ENCODE data around the gene LIM2.

The LIM2 gene

GRCh38 chr19:51352783-51353360 is 34.9 kb downstream of the LIM2 start:
- Histone ChIP-seq H3K4me2 (no peak overlapping the region), H3K9ac (no peak overlapping the region), H3K4me3 (IDR thresholded peaks at IDR 0.05; ENCODE audit: insufficient read depth, low read depth, low read length) (no peak overlapping the region), H3K4me1 (ENCODE audit: low read depth, poor library complexity, severe bottlenecking) (no peaks in the 10 kb centered on the region), H3K27ac (no peak overlapping the region), H3K27me3 (ENCODE audit: insufficient read depth, low read depth) (no peaks in the 10 kb centered on the region), H3K36me3 (ENCODE audit: insufficient read depth) (no peaks in the 10 kb centered on the region), H2AFZ (ENCODE audit: low read depth) (no peak overlapping the region), H3K79me2 (ENCODE audit: insufficient read depth, low read depth) (no peaks in the 10 kb centered on the region), H4K20me1 (ENCODE audit: insufficient read depth) (no peaks in the 10 kb centered on the region)
- TF ChIP-seq CTCF (conservative IDR thresholded peaks at IDR 0.05; ENCODE audit: low read depth, low read length) = no peak

- Histone ChIP-seq H3K9ac (no peak overlapping the region), H2AFZ (ENCODE audit: low read depth) (no peak overlapping the region), H3K36me3 (ENCODE audit: insufficient read depth) (no peaks in the 10 kb centered on the region), H3K27me3 (ENCODE audit: insufficient read depth, low read depth) (no peaks in the 10 kb centered on the region), H4K20me1 (ENCODE audit: insufficient read depth) (no peaks in the 10 kb centered on the region), H3K79me2 (ENCODE audit: insufficient read depth, low read depth) (no peaks in the 10 kb centered on the region), H3K4me2 (no peak overlapping the region), H3K4me1 (ENCODE audit: low read depth, poor library complexity, severe bottlenecking) (no peaks in the 10 kb centered on the region), H3K4me3 (IDR thresholded peaks at IDR 0.05; ENCODE audit: insufficient read depth, low read depth, low read length) (no peak overlapping the region), H3K27ac (no peak overlapping the region)
- no peak for TF ChIP-seq CTCF (conservative IDR thresholded peaks at IDR 0.05; ENCODE audit: low read depth, low read length)
These were observed 36.3 kb downstream of the LIM2 start for GRCh38 chr19:51351266-51351990.

- no peak overlapping the region for H3K4me2 ChIP-seq
- no peak overlapping the region for H2AFZ ChIP-seq (ENCODE audit: low read depth)
- H3K4me3 ChIP-seq (IDR thresholded peaks at IDR 0.05; ENCODE audit: insufficient read depth, low read depth, low read length) = no peak overlapping the region
- TF ChIP-seq CTCF (conservative IDR thresholded peaks at IDR 0.05; ENCODE audit: low read depth, low read length) = no peak
- H3K27me3 ChIP-seq (ENCODE audit: insufficient read depth, low read depth) = no peaks in the 10 kb centered on the region
- H4K20me1 ChIP-seq (ENCODE audit: insufficient read depth) = no peaks in the 10 kb centered on the region
- H3K79me2 ChIP-seq (ENCODE audit: insufficient read depth, low read depth) = no peaks in the 10 kb centered on the region
- H3K27ac ChIP-seq = no peak overlapping the region
- H3K36me3 ChIP-seq (ENCODE audit: insufficient read depth) = no peaks in the 10 kb centered on the region
- H3K4me1 ChIP-seq (ENCODE audit: low read depth, poor library complexity, severe bottlenecking) = no peaks in the 10 kb centered on the region
- no peak overlapping the region for H3K9ac ChIP-seq
These were observed 40.4 kb downstream of the LIM2 start for GRCh38 chr19:51347209-51347928.

GRCh38 chr19:51346742-51347141 is 41.0 kb downstream of the LIM2 start:
- no peak overlapping the region for H2AFZ ChIP-seq (ENCODE audit: low read depth)
- H3K36me3 ChIP-seq (ENCODE audit: insufficient read depth) = no peaks in the 10 kb centered on the region
- no peak overlapping the region for H3K27ac ChIP-seq
- no peak overlapping the region for H3K4me2 ChIP-seq
- no peaks in the 10 kb centered on the region for H4K20me1 ChIP-seq (ENCODE audit: insufficient read depth)
- no peak overlapping the region for H3K4me3 ChIP-seq (IDR thresholded peaks at IDR 0.05; ENCODE audit: insufficient read depth, low read depth, low read length)
- H3K79me2 ChIP-seq (ENCODE audit: insufficient read depth, low read depth) = no peaks in the 10 kb centered on the region
- no peaks in the 10 kb centered on the region for H3K4me1 ChIP-seq (ENCODE audit: low read depth, poor library complexity, severe bottlenecking)
- no peak for TF ChIP-seq CTCF (conservative IDR thresholded peaks at IDR 0.05; ENCODE audit: low read depth, low read length)
- H3K27me3 ChIP-seq (ENCODE audit: insufficient read depth, low read depth) = no peaks in the 10 kb centered on the region
- no peak overlapping the region for H3K9ac ChIP-seq
